G401.6 (cell line): ENCODE measurements around the gene COMMD3.

ENCODE experiments used
- FAIRE-seq: peaks from 2 replicates; lab custom pipeline; 2012; peaks lifted over from hg19 to GRCh38; lab: Jason Lieb, UNC

COMMD3 gene

GRCh38 chr10:22319980-22320558, 3.9 kb downstream of the COMMD3 start:
- no peak for FAIRE-seq

- no peak for FAIRE-seq
Measured at GRCh38 chr10:22320591-22321155, 4.5 kb downstream of the COMMD3 start, which contains the start of gene BMI1. Gene BMI1 (plus strand): TSS chr10:22321099. CDS start chr10:22326450, 5,351 bp downstream.

- FAIRE-seq: no peak
Measured at GRCh38 chr10:22321156-22321923, 5.2 kb downstream of the COMMD3 start.

DNA sequence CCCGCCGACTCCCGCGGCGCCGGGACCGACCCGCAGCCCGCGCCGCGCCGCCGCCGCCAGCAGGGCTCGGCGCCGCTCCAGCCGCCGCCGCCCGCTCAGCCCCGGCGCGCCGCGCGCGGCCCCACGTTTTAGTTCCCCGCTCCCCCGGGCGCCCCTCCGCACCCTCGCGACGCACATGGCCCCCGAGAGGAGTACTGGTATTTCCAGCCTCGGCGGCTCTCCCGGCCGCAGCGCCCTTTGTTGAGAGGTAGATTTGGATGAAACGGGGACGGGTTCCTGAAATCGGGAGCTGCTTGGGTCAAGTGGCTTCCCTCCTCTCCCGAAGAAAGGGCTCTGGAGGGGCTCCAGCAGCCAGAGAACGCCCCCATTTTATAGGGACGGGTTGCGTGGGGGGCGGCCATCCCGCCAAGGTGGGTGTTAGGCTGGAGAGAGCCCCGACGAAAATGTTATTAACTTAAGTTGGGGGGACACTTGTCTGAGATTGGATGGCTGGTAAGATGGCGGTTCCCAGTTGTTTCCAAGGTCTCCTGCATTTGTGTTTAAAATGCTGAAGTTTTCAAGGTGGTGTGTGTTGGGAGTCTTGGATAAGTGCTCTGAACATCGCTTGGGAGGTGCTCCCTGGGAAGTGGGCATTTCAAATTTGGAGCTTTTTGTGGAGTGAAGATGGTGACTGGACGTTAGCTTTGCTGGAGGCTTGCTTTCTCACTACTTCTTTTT, 5.9 kb downstream of the COMMD3 start:
- FAIRE-seq: no peak

DNA sequence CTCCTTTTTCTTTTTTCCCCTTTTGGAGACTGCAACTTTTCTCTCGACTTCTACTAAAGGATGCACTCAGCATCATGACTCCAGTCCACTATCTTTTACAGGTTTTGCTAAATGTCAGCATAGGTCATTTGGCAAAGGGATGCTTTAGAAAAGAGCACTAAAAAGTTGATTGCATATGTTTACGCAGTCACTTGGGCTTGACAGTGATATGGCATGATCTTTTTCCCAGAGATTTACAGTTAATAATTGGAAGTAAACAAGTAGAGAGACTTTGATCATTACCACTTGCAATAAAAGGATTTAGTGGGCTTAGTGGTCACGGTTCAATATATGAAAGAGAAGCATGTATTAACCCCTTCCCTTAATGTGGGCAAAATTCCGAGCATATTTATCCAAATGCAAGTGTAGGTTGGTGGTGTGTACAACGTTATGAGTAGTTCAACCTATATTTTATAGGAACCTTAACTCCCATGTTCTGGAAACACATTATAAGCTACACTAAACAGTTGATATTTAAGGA, 6.5 kb downstream of the COMMD3 start:
- FAIRE-seq: no peak

DNA sequence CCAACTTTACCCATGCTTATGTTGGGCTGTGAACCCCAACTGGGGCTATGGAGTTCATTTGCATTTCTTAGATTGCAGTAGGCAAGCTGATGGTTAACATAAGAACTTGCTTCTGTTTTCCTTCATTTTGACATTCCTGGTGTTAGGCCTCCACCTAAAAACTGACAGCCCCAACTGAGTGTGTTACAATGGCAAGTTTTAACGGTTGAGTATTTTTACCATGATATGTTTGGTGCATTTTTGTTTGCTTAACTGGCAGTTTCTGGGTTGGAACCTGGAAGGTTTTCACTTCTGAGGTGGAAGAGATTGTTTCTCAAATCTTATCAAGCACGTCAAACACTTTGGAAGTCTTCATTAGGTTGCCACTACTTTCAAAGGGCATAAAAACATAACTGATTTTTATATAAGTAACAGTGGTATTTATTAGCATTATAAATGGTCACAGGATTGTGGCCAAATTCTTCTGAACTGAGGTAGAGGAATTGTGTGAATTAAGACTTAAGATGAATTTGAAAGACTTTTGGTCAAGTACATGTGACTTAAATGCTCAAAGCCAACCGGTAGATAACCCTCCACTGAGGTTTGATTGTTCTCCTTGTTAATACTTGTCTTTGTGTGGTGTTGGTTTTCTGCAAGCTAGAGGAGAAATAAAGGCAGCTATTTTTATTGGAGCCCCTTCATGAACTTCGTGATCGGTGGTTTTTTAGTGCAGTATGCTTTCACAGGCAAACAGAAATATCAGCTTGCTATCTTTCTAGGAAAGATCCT, 7.5 kb downstream of the COMMD3 start:
- peak; percentile 99 for FAIRE-seq

DNA sequence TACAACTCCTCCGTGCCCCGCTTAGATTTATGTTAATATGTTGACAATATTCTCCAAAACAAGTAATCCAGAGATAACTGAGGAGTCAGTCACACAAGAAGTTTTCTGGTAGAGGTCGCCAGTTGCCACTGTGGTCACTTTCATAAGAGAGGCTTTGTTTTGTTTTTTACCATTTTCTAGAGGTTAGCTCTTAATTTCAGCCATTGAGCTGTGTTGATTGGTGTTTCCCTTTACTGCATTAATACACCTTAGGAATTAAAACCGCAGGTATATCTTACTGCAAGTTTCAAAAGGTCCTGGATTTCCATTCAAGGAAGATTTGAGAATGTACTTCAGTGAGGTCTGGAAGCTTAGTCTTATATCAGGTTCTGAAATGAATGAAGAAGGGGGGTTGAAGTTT, 8.2 kb downstream of the COMMD3 start:
- no peak for FAIRE-seq

DNA sequence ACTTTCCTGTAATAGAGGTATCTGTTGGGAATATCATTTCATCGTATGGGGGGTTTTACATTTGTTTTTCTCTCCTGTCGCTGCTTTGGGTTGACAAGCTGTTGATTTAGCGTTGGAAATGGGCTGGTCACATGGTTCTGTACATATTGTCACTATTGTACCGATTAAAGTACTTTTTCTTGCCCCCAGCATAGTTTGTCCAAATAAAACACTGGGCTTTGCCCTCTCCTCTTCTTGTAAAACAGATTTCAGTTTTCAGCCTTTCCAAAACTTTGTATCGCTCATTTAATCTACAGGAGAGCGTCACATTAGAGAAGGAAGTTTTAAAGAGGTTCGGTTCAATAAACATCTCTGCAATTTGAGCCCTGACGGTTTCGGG, 8.7 kb downstream of the COMMD3 start:
- FAIRE-seq: no peak

DNA sequence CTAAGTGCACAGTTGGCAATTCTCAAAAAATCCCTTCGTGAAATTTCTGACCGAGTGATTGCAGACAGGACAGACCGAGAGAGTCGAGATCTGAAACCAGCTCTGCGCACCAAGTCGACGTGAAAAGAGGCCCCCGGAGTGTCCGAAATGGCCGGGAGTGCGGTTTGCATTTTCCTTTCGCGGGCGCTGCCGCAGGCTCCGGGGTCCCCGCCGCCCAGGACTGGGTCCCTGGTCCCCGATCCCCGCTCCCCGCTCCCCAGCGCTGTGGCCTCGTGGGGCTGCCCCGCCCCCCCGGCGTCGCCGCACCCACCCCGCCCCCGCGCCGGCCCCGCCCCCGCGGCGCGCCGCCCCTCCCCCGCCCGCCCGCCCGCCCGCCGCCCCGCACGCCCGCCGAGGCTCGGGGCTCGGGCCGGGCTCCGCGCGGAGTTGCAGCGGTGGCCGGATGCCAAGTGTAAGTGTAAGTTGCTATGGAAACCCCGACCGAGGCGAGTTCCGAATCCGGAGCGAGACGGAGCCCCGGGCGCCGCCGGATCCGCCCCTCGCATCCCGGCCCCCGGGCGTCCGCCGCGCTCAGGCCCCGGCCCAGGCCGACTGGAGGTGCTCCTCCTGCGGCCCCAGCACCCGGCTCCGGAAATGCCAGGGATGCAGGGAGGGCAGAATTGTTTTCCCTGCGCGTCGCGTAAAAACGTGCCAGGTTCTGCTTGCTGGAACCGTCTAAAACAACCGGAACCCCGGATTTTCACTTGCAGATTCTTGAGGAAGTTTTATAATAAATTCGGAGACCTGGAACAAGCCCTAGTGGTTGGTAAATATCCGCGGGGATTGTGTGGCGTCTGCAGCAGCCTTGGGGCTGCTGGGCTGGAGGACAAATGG, 9.3 kb downstream of the COMMD3 start:
- no peak for FAIRE-seq

DNA sequence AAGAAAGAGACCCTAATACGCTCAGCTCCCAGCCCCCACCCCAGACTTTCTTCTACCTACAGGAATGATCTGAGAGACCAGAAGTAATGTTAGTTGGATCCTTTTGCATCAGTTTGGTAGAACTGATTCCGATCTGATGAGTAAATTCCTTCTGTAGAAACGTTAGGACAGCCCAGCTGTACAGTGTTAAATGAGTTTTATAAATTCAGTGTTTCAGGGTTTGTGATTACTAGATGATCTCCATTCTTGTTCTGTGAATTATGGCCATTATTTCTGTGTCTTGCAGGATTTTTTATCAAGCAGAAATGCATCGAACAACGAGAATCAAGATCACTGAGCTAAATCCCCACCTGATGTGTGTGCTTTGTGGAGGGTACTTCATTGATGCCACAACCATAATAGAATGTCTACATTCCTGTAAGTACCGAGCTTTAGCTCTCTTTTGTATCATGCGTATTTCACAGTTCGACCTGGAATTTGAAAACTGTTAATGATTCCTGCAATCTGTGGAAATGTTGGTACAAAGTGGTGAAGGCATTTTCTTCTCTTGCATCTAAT, 10.0 kb downstream of the COMMD3 start:
- FAIRE-seq: no peak

GRCh38 chr10:22329150-22329549, 13.0 kb downstream of the COMMD3 start:
- no peak for FAIRE-seq

DNA sequence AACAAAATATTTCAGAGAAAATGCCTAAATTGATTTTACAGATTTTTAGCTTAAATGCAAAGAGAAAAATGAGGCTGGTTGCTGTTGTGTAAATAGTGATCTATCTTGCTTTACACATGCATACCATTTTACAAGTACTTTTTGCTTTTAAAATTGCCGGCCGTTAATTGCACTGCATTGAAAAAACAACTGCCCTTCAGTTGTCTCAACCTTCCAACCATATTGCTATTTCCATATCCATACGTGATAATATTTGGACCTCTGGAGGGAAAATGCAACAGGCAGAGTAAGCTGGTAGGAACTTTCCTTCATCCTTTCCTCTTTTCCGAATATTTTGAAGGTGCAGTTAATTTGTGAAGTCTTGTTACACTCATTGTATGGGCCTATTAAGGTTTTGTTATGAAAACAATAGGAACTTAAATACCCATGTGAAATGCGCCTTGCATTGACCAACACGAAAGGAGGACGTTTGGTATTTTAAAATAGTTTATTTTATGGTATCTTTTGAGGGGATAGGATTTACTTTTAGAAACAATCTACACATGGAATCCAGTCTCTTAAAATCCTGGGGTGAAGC, 16.0 kb downstream of the COMMD3 start:
- FAIRE-seq: peak; percentile 66

- no peak for FAIRE-seq
Measured at GRCh38 chr10:22333167-22333974, 17.2 kb downstream of the COMMD3 start.

DNA sequence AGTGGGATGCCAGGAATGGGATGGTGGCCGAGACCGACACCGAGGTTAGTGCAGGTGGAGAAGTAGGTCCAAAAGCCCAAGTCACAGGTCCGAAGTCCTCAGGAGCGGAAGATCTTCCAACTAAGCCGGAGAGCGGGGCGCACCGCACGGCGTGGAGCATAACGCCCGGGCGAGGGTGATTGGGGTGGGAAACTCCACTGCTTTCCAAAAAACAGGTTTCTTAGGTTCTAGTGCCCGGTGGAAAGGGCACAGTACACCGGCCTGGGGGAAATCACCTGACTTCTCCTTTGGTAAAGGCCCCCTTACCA, 17.7 kb downstream of the COMMD3 start:
- no peak for FAIRE-seq

- no peak for FAIRE-seq
Measured at GRCh38 chr10:22334414-22335172, 18.4 kb downstream of the COMMD3 start.

DNA sequence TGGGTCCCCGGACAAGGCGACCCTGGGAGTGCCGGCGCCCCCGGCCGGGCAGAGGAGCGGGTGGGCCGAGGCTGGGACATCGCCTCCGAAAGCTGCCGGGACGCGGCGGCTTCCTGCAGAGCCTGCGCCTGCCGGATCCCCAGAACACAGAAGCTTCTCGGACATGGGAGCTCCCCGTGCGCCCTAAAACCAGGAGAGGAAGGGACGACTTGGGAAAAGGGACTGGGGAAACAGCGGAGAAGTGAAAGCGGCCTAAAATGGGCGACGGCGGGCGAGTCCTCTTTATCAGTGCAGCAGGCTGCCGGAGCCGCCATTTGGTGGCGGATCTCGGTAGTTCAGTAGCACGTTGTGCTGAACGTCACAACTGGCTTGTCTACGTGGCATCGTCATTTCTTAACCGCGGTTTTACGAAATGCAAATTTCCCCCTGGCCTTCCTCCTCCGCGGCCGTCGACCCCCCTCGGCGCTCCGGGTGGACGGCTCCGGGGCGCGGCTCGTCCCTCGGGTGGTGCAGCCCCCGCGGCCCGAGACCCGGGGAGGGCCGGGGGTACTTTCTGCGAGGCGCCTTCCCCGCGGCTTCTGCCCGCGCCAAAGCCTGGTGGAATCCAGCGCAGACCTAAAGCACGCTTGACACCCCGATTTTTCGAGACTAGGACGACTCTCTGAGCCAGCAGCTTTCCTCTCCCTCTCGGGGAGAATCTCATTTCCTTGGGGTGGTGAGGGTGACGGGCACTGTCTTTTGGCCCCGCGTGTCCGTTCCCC, 19.2 kb downstream of the COMMD3 start:
- no peak for FAIRE-seq

DNA sequence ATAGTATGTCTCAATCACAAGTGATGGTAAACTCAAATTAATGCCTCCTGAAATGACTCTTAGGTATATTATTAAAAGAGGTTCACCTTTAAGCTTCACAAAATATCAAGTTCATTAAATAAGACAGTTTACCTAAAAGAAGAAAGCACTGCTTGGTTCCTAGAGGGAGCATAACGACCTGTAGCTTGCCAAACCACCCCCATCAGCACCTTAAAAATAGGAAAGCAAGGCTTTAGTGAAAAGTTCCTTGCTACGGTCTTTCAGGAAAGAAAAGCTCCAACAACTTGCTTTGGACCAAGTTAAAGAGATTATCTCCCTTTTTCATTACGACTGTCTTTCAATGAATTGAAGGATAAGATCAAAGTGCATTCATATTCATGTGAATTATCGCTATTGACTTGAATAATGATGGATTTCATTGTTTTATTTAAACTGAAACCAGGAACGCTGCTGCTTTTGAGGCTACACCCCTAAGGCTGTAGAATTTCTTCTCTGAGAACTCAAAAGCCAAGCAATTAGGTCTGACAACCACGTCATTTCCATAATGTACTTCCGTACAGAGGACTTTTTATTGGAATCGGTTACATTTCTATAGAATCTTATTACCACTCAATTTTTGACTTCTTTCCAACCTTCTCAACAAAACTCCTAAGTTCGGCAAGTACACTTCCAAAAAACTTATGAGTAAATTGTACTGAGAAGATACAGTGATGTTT, 22.2 kb downstream of the COMMD3 start:
- peak; percentile 98 for FAIRE-seq
